OCI-LY1 (cell line): ENCODE data around the gene GPAM.

Experiments used
- H2AFZ ChIP-seq: fragments of 200-600 bp; sonication (generic), shearing (Covaris generic); 2 replicates; pipeline ENCODE4 v1.6.0; 2014; ENCODE audit warnings: antibody characterized with exemption, mild to moderate bottlenecking, low read length
- H3F3A ChIP-seq: fragments of 200-600 bp; sonication (generic), shearing (Covaris generic); 2 replicates; pipeline ENCODE4 v1.6.0; 2014; ENCODE audit warnings: mild to moderate bottlenecking, antibody characterized with exemption, low read length, moderate library complexity; ENCODE audit not compliant: insufficient read depth
- H3K27ac ChIP-seq: fragments of 200-600 bp; sonication (generic); 2 replicates; pipeline ENCODE4 v1.5.1; 2014; ENCODE audit warnings: low read length, mixed run types, mild to moderate bottlenecking, low read depth; ENCODE audit not compliant: poor library complexity, severe bottlenecking
- H3K27me3 ChIP-seq: fragments of 200-600 bp; sonication (generic); 2 replicates; pipeline ENCODE4 v1.6.0; 2014; ENCODE audit warnings: antibody characterized with exemption, mild to moderate bottlenecking, low read length, moderate library complexity; ENCODE audit not compliant: insufficient read depth
- H3K36me3 ChIP-seq: fragments of 200-600 bp; sonication (generic); 2 replicates; pipeline ENCODE4 v1.6.1; 2014; ENCODE audit warnings: mild to moderate bottlenecking, antibody characterized with exemption, low read length, moderate library complexity, mixed read lengths; ENCODE audit not compliant: insufficient read depth
- H3K4me1 ChIP-seq: fragments of 200-600 bp; sonication (generic); 2 replicates; pipeline ENCODE4 v1.5.1; 2014; ENCODE audit warnings: mild to moderate bottlenecking, low read length, moderate library complexity; ENCODE audit not compliant: insufficient read depth, severe bottlenecking
- H3K4me2 ChIP-seq: fragments of 200-600 bp; sonication (generic), shearing (Covaris generic); 2 replicates; pipeline ENCODE4 v1.6.1; 2014; ENCODE audit warnings: low read length
- H3K4me3 ChIP-seq: fragments of 200-600 bp; sonication (generic); 2 replicates; pipeline ENCODE4 v1.5.1; 2014; ENCODE audit warnings: low read length, low read depth, mild to moderate bottlenecking, mixed read lengths; ENCODE audit not compliant: poor library complexity, severe bottlenecking
- H3K79me2 ChIP-seq: fragments of 200-600 bp; shearing (Covaris generic); 2 replicates; pipeline ENCODE4 v1.6.1; 2016; ENCODE audit warnings: mixed run types, low read length, mixed read lengths; ENCODE audit not compliant: insufficient read depth
- H3K9ac ChIP-seq: fragments of 200-600 bp; sonication (generic), shearing (Covaris generic); 2 replicates; pipeline ENCODE4 v1.6.1; 2014; ENCODE audit warnings: mild to moderate bottlenecking, low read length, mixed read lengths
- H3K9me2 ChIP-seq: fragments of 200-600 bp; sonication (generic), shearing (Covaris generic); 2 replicates; pipeline ENCODE4 v1.6.1; 2014; ENCODE audit warnings: low read depth, mild to moderate bottlenecking, low read length, mixed read lengths
- H3K9me3 ChIP-seq: fragments of 200-600 bp; shearing (Covaris generic); 2 replicates; pipeline ENCODE4 v1.6.1; 2014; ENCODE audit warnings: low read length, mixed read lengths
- H4K20me1 ChIP-seq: fragments of 200-600 bp; sonication (generic), shearing (Covaris generic); 2 replicates; pipeline ENCODE4 v1.6.0; 2016; ENCODE audit warnings: mild to moderate bottlenecking, low read length; ENCODE audit not compliant: insufficient read depth
- CTCF ChIP-seq: fragments of 200-600 bp; sonication (generic), shearing (Covaris generic); IDR thresholded peaks from 2 replicates; pipeline ENCODE4 v1.5.1; 2017; ENCODE audit warnings: mild to moderate bottlenecking, antibody characterized with exemption, low read length, moderate library complexity, mixed read lengths
- EZH2 ChIP-seq: fragments of 200-600 bp; sonication (generic), shearing (Covaris generic); IDR thresholded peaks from 2 replicates; pipeline ENCODE4 v1.8.0; 2017; ENCODE audit warnings: borderline replicate concordance, mixed run types, mild to moderate bottlenecking, antibody characterized with exemption, low read length, moderate library complexity, mixed read lengths

GPAM gene

GRCh38 chr10:112131346-112131745 is 52.2 kb downstream of the GPAM start:
- Histone ChIP-seq H3K79me2 (no peaks in the 10 kb centered on the region), H3K4me2 (no peak overlapping the region), H3K9ac (no peak overlapping the region), H3K27ac (no peak overlapping the region), H3K27me3 (no peaks in the 10 kb centered on the region), H2AFZ (no peak overlapping the region), H3K36me3 (no peaks in the 10 kb centered on the region), H3K9me3 (no peaks in the 10 kb centered on the region), H3K4me1 (no peaks in the 10 kb centered on the region), H3K9me2 (no peaks in the 10 kb centered on the region), H3F3A (no peaks in the 10 kb centered on the region), H3K4me3 (no peak overlapping the region), H4K20me1 (no peaks in the 10 kb centered on the region)
- TF ChIP-seq EZH2: no peak
- TF ChIP-seq CTCF: no peak

GRCh38 chr10:112126901-112127300 is 56.7 kb downstream of the GPAM start:
- H3K79me2 ChIP-seq: no peaks in the 10 kb centered on the region
- H4K20me1 ChIP-seq: no peaks in the 10 kb centered on the region
- no peak overlapping the region for H3K4me2 ChIP-seq
- H3K36me3 ChIP-seq: no peaks in the 10 kb centered on the region
- no peak overlapping the region for H3K4me3 ChIP-seq
- H3K9ac ChIP-seq: no peak overlapping the region
- no peaks in the 10 kb centered on the region for H3K4me1 ChIP-seq
- TF ChIP-seq EZH2: no peak
- no peak for TF ChIP-seq CTCF
- H3K9me3 ChIP-seq: no peaks in the 10 kb centered on the region
- no peaks in the 10 kb centered on the region for H3K9me2 ChIP-seq
- H3K27me3 ChIP-seq: no peaks in the 10 kb centered on the region
- H3K27ac ChIP-seq: no peak overlapping the region
- no peaks in the 10 kb centered on the region for H3F3A ChIP-seq
- H2AFZ ChIP-seq: no peak overlapping the region

- no peaks in the 10 kb centered on the region for H3K9me3 ChIP-seq
- no peak overlapping the region for H3K4me3 ChIP-seq
- no peaks in the 10 kb centered on the region for H3K79me2 ChIP-seq
- H4K20me1 ChIP-seq: no peaks in the 10 kb centered on the region
- no peak overlapping the region for H3K27ac ChIP-seq
- TF ChIP-seq CTCF (no peak), EZH2 (no peak)
- no peaks in the 10 kb centered on the region for H3K36me3 ChIP-seq
- no peak overlapping the region for H3K4me2 ChIP-seq
- H3F3A ChIP-seq: no peaks in the 10 kb centered on the region
- H2AFZ ChIP-seq: no peak overlapping the region
- H3K9me2 ChIP-seq: no peaks in the 10 kb centered on the region
- H3K4me1 ChIP-seq: no peaks in the 10 kb centered on the region
- no peak overlapping the region for H3K9ac ChIP-seq
- no peaks in the 10 kb centered on the region for H3K27me3 ChIP-seq
These were observed 57.4 kb downstream of the GPAM start for GRCh38 chr10:112126172-112126571.
